Measurements from ENCODE around the gene NAB2.

Gene NAB2

GRCh38 chr12:57127101-57127725 lies 38.3 kb downstream of the NAB2 start (continued):
- no peak for TF ChIP-seq ZNF350 (tag by site-specific recombination; IDR thresholded peaks at IDR 0.05)
- TF ChIP-seq ZBTB20 (tag by site-specific recombination; IDR thresholded peaks at IDR 0.05) = no peak; the same call in 1 of the 2 replicates
- TF ChIP-seq ZNF560 (tag by site-specific recombination; IDR thresholded peaks at IDR 0.05; ENCODE audit: borderline replicate concordance) = no peak
- TF ChIP-seq ZNF148 (tag by site-specific recombination; IDR thresholded peaks at IDR 0.05; ENCODE audit: borderline replicate concordance) = no peak
- TF ChIP-seq ZNF488 (tag by site-specific recombination; IDR thresholded peaks at IDR 0.05) = no peak
- TF ChIP-seq YY2 (tag by site-specific recombination; IDR thresholded peaks at IDR 0.05) = no peak
- TF ChIP-seq MZF1 (tag by site-specific recombination; IDR thresholded peaks at IDR 0.05; ENCODE audit: borderline replicate concordance) = no peak
- no peak for TF ChIP-seq ZNF521 (tag by site-specific recombination; IDR thresholded peaks at IDR 0.05)
- TF ChIP-seq ZNF239 (tag by site-specific recombination; IDR thresholded peaks at IDR 0.05) = no peak
- no peak for TF ChIP-seq ZNF561 (tag by site-specific recombination; IDR thresholded peaks at IDR 0.05; ENCODE audit: borderline replicate concordance)
- peak; percentile 11; the same call in 1 of the 2 replicates for TF ChIP-seq ZNF629 (tag by site-specific recombination; IDR thresholded peaks at IDR 0.05)
- no peak for TF ChIP-seq ZNF664 (tag by site-specific recombination; IDR thresholded peaks at IDR 0.05)
- peak; percentile 65; the same call in 1 of the 2 replicates for TF ChIP-seq GLIS2 (tag by site-specific recombination; IDR thresholded peaks at IDR 0.05)
- TF ChIP-seq ZNF692 (tag by site-specific recombination; IDR thresholded peaks at IDR 0.05) = no peak
- TF ChIP-seq CTCF (tag by site-specific recombination; IDR thresholded peaks at IDR 0.05) = peak; percentile 76
- TF ChIP-seq ZNF639 (tag by site-specific recombination; IDR thresholded peaks at IDR 0.05) = no peak
- no peak; the same call in 1 of the 2 replicates for TF ChIP-seq GLIS1 (tag by site-specific recombination; IDR thresholded peaks at IDR 0.05)
- TF ChIP-seq ZFP37 (tag by site-specific recombination; IDR thresholded peaks at IDR 0.05) = no peak
- TF ChIP-seq ZNF555 (tag by site-specific recombination; conservative IDR thresholded peaks at IDR 0.05) = no peak
- no peak for TF ChIP-seq ZNF133 (tag by site-specific recombination; IDR thresholded peaks at IDR 0.05)
- no peak for TF ChIP-seq WT1 (tag by site-specific recombination; IDR thresholded peaks at IDR 0.05)
- no peak for TF ChIP-seq BCL11A (tag by site-specific recombination; IDR thresholded peaks at IDR 0.05; ENCODE audit: low read depth)
- TF ChIP-seq KLF16 (tag by site-specific recombination; IDR thresholded peaks at IDR 0.05) = 0 out of 2 replicates have a peak, but pooled peaks have one; percentile 50
- TF ChIP-seq ZEB2 (tag by site-specific recombination; IDR thresholded peaks at IDR 0.05) = peak; percentile 11; the same call in 1 of the 2 replicates
- peak; percentile 6; the same call in 1 of the 2 replicates for TF ChIP-seq EGR2 (tag by site-specific recombination; IDR thresholded peaks at IDR 0.05; ENCODE audit: low read depth)
- TF ChIP-seq ZNF792 (tag by site-specific recombination; IDR thresholded peaks at IDR 0.05) = no peak
